HL-60 (cell line): ENCODE results near the gene CLIC6.

ENCODE experiments used
- DNase-seq, 2 experiments: peaks; one replicate each; pipeline ENCODE4 v3.0.0-alpha.2; 2010 to 2020; ENCODE audit warnings: low read depth in 1 of 2, low spot score in 1 of 2
- H3K27ac ChIP-seq: fragments of 250-450 bp; sonication (Bioruptor Pico); replicated peaks from 2 replicates; pipeline ENCODE4 v1.5.1; 2020; ENCODE audit warnings: mild to moderate bottlenecking, moderate library complexity
- H3K27me3 ChIP-seq: fragments of 250-450 bp; sonication (Bioruptor Pico); 2 replicates; pipeline ENCODE4 v1.5.1; 2021; ENCODE audit warnings: mild to moderate bottlenecking, moderate library complexity; ENCODE audit not compliant: insufficient read depth, poor library complexity, severe bottlenecking
- H3K4me3 ChIP-seq: replicated peaks from 2 replicates; pipeline ENCODE4 v1.5.1; 2011; ENCODE audit warnings: mild to moderate bottlenecking, control low read depth, low read length; ENCODE audit not compliant: insufficient read depth
- GABPA ChIP-seq: IDR thresholded peaks from 2 replicates; pipeline ENCODE4 v1.6.1; 2012; ENCODE audit warnings: low read depth
- POLR2AphosphoS5 ChIP-seq: IDR thresholded peaks from 2 replicates; pipeline ENCODE4 v1.6.1; 2012; ENCODE audit warnings: low read depth
- SPI1 ChIP-seq: IDR thresholded peaks from 2 replicates; pipeline ENCODE4 v1.6.1; 2012; ENCODE audit warnings: low read depth, mild to moderate bottlenecking, borderline replicate concordance
- TF ChIP-seq, protein P1 (sequence below): IDR thresholded peaks from one replicate; pipeline ENCODE4 v1.5.1; 2011; ENCODE audit warnings: low read length, control low read depth, inconsistent platforms; ENCODE audit not compliant: insufficient read depth
- TF ChIP-seq, protein P2 (sequence below): IDR thresholded peaks from 2 replicates; pipeline ENCODE4 v1.6.1; 2012; ENCODE audit warnings: low read depth; ENCODE audit not compliant: insufficient replicate concordance

Gene CLIC6

DNA sequence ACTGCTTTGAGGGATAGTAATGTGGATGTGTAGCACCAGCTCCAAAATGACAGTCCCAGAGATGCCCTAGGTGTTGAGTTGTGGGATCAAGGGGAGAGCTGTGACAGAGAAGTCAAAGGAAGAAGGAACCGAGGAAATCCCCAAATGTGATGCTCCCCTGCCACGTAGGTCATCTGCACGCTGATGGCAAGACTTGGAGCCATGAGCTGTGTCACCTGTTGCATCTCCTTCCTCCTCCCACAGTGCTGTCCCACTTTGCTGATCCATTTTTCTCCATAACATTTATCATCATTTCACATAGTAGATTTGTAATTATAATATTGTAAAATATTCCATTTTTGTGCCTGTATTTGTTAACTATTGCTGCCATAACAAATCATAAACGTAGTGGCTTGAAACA lies 36.3 kb upstream of the CLIC6 start:
- TF ChIP-seq, protein P1, sequence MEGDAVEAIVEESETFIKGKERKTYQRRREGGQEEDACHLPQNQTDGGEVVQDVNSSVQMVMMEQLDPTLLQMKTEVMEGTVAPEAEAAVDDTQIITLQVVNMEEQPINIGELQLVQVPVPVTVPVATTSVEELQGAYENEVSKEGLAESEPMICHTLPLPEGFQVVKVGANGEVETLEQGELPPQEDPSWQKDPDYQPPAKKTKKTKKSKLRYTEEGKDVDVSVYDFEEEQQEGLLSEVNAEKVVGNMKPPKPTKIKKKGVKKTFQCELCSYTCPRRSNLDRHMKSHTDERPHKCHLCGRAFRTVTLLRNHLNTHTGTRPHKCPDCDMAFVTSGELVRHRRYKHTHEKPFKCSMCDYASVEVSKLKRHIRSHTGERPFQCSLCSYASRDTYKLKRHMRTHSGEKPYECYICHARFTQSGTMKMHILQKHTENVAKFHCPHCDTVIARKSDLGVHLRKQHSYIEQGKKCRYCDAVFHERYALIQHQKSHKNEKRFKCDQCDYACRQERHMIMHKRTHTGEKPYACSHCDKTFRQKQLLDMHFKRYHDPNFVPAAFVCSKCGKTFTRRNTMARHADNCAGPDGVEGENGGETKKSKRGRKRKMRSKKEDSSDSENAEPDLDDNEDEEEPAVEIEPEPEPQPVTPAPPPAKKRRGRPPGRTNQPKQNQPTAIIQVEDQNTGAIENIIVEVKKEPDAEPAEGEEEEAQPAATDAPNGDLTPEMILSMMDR: no peak
- TF ChIP-seq GABPA (no peak), POLR2AphosphoS5 (no peak), SPI1 (no peak)
- TF ChIP-seq, protein P2, sequence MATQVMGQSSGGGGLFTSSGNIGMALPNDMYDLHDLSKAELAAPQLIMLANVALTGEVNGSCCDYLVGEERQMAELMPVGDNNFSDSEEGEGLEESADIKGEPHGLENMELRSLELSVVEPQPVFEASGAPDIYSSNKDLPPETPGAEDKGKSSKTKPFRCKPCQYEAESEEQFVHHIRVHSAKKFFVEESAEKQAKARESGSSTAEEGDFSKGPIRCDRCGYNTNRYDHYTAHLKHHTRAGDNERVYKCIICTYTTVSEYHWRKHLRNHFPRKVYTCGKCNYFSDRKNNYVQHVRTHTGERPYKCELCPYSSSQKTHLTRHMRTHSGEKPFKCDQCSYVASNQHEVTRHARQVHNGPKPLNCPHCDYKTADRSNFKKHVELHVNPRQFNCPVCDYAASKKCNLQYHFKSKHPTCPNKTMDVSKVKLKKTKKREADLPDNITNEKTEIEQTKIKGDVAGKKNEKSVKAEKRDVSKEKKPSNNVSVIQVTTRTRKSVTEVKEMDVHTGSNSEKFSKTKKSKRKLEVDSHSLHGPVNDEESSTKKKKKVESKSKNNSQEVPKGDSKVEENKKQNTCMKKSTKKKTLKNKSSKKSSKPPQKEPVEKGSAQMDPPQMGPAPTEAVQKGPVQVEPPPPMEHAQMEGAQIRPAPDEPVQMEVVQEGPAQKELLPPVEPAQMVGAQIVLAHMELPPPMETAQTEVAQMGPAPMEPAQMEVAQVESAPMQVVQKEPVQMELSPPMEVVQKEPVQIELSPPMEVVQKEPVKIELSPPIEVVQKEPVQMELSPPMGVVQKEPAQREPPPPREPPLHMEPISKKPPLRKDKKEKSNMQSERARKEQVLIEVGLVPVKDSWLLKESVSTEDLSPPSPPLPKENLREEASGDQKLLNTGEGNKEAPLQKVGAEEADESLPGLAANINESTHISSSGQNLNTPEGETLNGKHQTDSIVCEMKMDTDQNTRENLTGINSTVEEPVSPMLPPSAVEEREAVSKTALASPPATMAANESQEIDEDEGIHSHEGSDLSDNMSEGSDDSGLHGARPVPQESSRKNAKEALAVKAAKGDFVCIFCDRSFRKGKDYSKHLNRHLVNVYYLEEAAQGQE: no peak
- H3K27ac ChIP-seq: no peak overlapping the region
- H3K4me3 ChIP-seq: no peak overlapping the region
- no peaks in the 10 kb centered on the region for H3K27me3 ChIP-seq
- no peak for DNase-seq

DNA sequence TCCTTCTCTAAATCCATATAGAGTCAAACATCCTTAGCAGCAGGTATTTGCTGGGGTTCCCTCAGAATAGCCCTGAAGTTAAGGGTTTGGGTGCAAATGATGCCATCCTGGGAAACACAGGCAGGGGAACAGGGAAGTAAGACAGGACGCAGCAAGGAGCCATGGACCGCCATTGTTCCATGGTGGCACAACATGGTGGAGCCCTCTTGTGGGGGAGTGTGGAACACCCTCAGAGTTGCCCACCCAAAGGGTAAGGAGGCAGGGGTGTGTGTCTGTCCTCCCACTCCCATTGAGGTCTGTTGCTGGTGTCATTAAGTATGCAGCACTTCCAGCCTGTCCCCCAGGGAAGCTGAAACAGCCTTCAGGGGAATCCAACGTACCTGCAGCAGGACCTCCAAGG lies 33.5 kb upstream of the CLIC6 start:
- Histone ChIP-seq H3K27me3 (no peaks in the 10 kb centered on the region), H3K4me3 (no peak overlapping the region), H3K27ac (no peak overlapping the region)
- TF ChIP-seq, protein P1: no peak
- TF ChIP-seq GABPA (no peak), POLR2AphosphoS5 (no peak), SPI1 (no peak)
- TF ChIP-seq, protein P2: no peak
- DNase-seq: no peak

DNA sequence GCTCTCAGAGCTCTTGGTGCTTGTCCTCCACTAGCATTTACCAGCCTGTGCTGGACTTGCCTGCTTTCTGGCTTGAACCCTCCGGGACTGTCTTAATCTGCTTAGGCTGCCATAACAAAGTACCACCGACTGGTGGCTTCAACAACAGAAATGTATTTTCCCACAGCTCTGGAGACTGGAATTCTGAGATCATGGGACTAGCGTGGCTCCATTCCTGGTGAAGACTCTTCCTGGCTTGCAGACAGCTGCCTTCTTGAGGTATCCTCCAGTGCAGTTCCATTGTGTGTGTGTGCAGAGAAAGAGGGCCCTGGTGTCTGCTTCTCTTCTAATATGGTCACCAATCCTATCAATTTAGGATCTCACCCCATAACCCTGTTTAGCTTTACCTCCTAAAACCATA lies 31.8 kb upstream of the CLIC6 start:
- H3K27ac ChIP-seq: no peak overlapping the region
- TF ChIP-seq SPI1 (no peak), POLR2AphosphoS5 (no peak), GABPA (no peak)
- TF ChIP-seq, protein P2: no peak
- TF ChIP-seq, protein P1: no peak
- no peak for DNase-seq
- no peak overlapping the region for H3K4me3 ChIP-seq
- no peaks in the 10 kb centered on the region for H3K27me3 ChIP-seq
